ENCODE measurements around the gene CCDC137. TPM values are rescaled to one million over a fixed set of nuclear protein-coding genes. Genes with fewer than 3 reads are reported as not detected.
"Not testable (repeated sequence)": the region's sequence is repeated elsewhere in the genome, so short reads cannot be mapped to it uniquely, and the experiment has no call there.

The CCDC137 gene
- polyA plus RNA-seq, 1 of the 3 experiments (the other 2 are of a cell fraction), result 62.4 TPM

GRCh38 chr17:81666342-81667191, at the start of gene CCDC137, which contains the start of gene OXLD1 (continued):
- no peak for TF ChIP-seq RFX5 (IDR thresholded peaks at IDR 0.05; ENCODE audit: low read length)
- no peak for TF ChIP-seq TCF12 (IDR thresholded peaks at IDR 0.05)
- TF ChIP-seq FOXJ3 (CRISPR knock-in tag; IDR thresholded peaks at IDR 0.05), result 0 out of 2 replicates have a peak, but pooled peaks have one; percentile 7
- TF ChIP-seq RXRA (IDR thresholded peaks at IDR 0.05; ENCODE audit: borderline replicate concordance, low read depth), result no peak
- TF ChIP-seq, protein P1, sequence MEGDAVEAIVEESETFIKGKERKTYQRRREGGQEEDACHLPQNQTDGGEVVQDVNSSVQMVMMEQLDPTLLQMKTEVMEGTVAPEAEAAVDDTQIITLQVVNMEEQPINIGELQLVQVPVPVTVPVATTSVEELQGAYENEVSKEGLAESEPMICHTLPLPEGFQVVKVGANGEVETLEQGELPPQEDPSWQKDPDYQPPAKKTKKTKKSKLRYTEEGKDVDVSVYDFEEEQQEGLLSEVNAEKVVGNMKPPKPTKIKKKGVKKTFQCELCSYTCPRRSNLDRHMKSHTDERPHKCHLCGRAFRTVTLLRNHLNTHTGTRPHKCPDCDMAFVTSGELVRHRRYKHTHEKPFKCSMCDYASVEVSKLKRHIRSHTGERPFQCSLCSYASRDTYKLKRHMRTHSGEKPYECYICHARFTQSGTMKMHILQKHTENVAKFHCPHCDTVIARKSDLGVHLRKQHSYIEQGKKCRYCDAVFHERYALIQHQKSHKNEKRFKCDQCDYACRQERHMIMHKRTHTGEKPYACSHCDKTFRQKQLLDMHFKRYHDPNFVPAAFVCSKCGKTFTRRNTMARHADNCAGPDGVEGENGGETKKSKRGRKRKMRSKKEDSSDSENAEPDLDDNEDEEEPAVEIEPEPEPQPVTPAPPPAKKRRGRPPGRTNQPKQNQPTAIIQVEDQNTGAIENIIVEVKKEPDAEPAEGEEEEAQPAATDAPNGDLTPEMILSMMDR (IDR thresholded peaks at IDR 0.05), result no peak
- no peak for TF ChIP-seq TEAD4 (IDR thresholded peaks at IDR 0.05; ENCODE audit: borderline replicate concordance, insufficient read depth)
- no peak for TF ChIP-seq FOSL2 (IDR thresholded peaks at IDR 0.05; ENCODE audit: borderline replicate concordance, low read depth)
- TF ChIP-seq RAD21 (IDR thresholded peaks at IDR 0.05; ENCODE audit: low read length), result no peak
- TF ChIP-seq, protein P2, sequence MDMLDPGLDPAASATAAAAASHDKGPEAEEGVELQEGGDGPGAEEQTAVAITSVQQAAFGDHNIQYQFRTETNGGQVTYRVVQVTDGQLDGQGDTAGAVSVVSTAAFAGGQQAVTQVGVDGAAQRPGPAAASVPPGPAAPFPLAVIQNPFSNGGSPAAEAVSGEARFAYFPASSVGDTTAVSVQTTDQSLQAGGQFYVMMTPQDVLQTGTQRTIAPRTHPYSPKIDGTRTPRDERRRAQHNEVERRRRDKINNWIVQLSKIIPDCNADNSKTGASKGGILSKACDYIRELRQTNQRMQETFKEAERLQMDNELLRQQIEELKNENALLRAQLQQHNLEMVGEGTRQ (IDR thresholded peaks at IDR 0.05; ENCODE audit: borderline replicate concordance, low read depth, low read length), result no peak
- 0 out of 2 replicates have a peak, but pooled peaks have one; percentile 67 for TF ChIP-seq SIN3A (IDR thresholded peaks at IDR 0.05; ENCODE audit: borderline replicate concordance, low read depth, low read length)

DNA sequence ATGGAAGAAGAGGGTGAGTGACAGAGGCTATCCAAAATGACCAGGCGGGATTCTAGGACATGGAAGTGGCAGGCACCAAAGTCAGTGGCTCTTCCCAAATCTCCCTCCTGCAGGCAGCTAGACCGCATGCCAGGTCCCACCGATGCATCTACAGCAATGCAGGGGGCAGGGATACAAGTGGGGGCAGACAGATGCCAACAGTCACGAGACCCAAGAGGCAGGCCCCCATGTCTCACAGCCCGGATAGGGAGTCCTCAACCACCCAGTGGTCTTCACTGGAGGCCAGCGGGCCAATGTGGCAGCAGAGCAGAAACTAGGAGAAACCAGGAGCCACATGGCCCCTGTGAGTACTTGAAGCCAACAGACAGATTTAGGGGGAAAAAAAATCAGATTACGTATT, 49.7 kb upstream of the CCDC137 start:
- Histone ChIP-seq H3K9ac (no peak overlapping the region), H3K4me2 (no peak overlapping the region), H3F3A (replicated peaks; ENCODE audit: insufficient read depth) (peaks cover 10% of the 10 kb centered on the region), H3K4me1 (ENCODE audit: control insufficient read depth in 1 of 2, insufficient read depth in 2 of 2, low read depth in 1 of 2, low read length in 1 of 2) (peaks cover 0 to 6% of the 10 kb centered on the region in 2 experiments; a peak in 1 of 4 replicates), H3K27ac (ENCODE audit: low read depth in 2 of 2, low read length in 1 of 2) (no peak overlapping the region), H3K36me3 (replicated peaks in 1 of 2; ENCODE audit: control insufficient read depth in 1 of 2, insufficient read depth in 2 of 2, low read length in 1 of 2) (peaks cover 52 to 66% of the 10 kb centered on the region in 2 experiments), H2AFZ (ENCODE audit: low read depth) (no peak overlapping the region), H3K79me2 (ENCODE audit: insufficient read depth) (peaks cover 91% of the 10 kb centered on the region), H3K27me3 (ENCODE audit: insufficient read depth) (no peaks in the 10 kb centered on the region), H4K20me1 (ENCODE audit: insufficient read depth) (peaks cover 69% of the 10 kb centered on the region), H3K4me3 (ENCODE audit: low read depth in 2 of 2, low read length in 1 of 2) (no peak overlapping the region), H3K9me3 (no peaks in the 10 kb centered on the region), H3K9me2 (no peaks in the 10 kb centered on the region)
- WGBS (ENCODE audit: low lambda C conversion rate), result 49% methylated on average over 6 of the region's 7 CpGs
- no peak for TF ChIP-seq GABPA (IDR thresholded peaks at IDR 0.05; ENCODE audit: low read depth)
- no peak for TF ChIP-seq SIN3A (IDR thresholded peaks at IDR 0.05; ENCODE audit: borderline replicate concordance, low read depth, low read length)
- TF ChIP-seq NFIC (IDR thresholded peaks at IDR 0.05; ENCODE audit: borderline replicate concordance), result no peak
- TF ChIP-seq, protein P1 (IDR thresholded peaks at IDR 0.05), result no peak
- TF ChIP-seq RFX5 (IDR thresholded peaks at IDR 0.05; ENCODE audit: low read length), result no peak
- TF ChIP-seq TEAD4 (IDR thresholded peaks at IDR 0.05; ENCODE audit: borderline replicate concordance, insufficient read depth), result no peak
- TF ChIP-seq CHD2 (IDR thresholded peaks at IDR 0.05; ENCODE audit: low read length, partially characterized antibody), result no peak
- ChIA-PET CTCF (interaction anchor here (1.3 kb wide), 1 partner anchor 16 kb away, joined by 5 read pairs; no protein-coding TSS in a partner anchor), POLR2A (no interaction called here)
- no peak for DNase-seq

GRCh38 chr17:81618307-81618706, 48.2 kb upstream of the CCDC137 start:
- H3K9me2 ChIP-seq; H3K4me1 ChIP-seq (ENCODE audit: control insufficient read depth in 1 of 2, insufficient read depth in 2 of 2, low read depth in 1 of 2, low read length in 1 of 2); CTCF ChIA-PET; H3K9me3 ChIP-seq; H2AFZ ChIP-seq (ENCODE audit: low read depth); DNase-seq; H3K4me3 ChIP-seq (ENCODE audit: low read depth in 2 of 2, low read length in 1 of 2); H3K9ac ChIP-seq; H3K4me2 ChIP-seq; POLR2A ChIA-PET; H3K27me3 ChIP-seq (ENCODE audit: insufficient read depth); H3K27ac ChIP-seq (ENCODE audit: low read depth in 2 of 2, low read length in 1 of 2): not testable (repeated sequence)
- no CpG with 5 or more reads among the region's 36 CpGs for WGBS (ENCODE audit: low lambda C conversion rate)
- Histone ChIP-seq H3K36me3 (replicated peaks in 1 of 2; ENCODE audit: control insufficient read depth in 1 of 2, insufficient read depth in 2 of 2, low read length in 1 of 2) (peaks cover 43 to 67% of the 10 kb centered on the region in 2 experiments), H4K20me1 (ENCODE audit: insufficient read depth) (peaks cover 62% of the 10 kb centered on the region), H3K79me2 (ENCODE audit: insufficient read depth) (peaks cover 91% of the 10 kb centered on the region), H3F3A (replicated peaks; ENCODE audit: insufficient read depth) (peaks cover 17% of the 10 kb centered on the region)
